Measurements from ENCODE around the gene TGFA. TPM values are rescaled to one million over a fixed set of nuclear protein-coding genes. Genes with fewer than 3 reads are reported as not detected.

TGFA gene
- total and polyA plus RNA-seq, 4 donors, result 1.1 to 2.9 (median 1.7) TPM

GRCh38 chr2:70549064-70549710 is 4.4 kb downstream of the TGFA start:
- Histone ChIP-seq H3K4me3 (ENCODE audit: low read depth in 1 of 3, low read length in 3 of 3) (no peak overlapping the region), H3K9ac (ENCODE audit: low read depth in 1 of 2, low read length in 2 of 2) (no peak overlapping the region), H3K27me3 (ENCODE audit: control insufficient read depth in 4 of 4, insufficient read depth in 4 of 4, low read length in 3 of 4) (no peaks in the 10 kb centered on the region), H3K27ac (ENCODE audit: low read depth in 1 of 2, low read length in 2 of 2) (no peak overlapping the region), H3K4me1 (ENCODE audit: control insufficient read depth in 4 of 4, insufficient read depth in 4 of 4, low read length in 3 of 4) (peaks cover 0 to 14% (median 8%) of the 10 kb centered on the region in 4 donors), H3K36me3 (ENCODE audit: control insufficient read depth in 4 of 4, insufficient read depth in 3 of 4, low read depth in 1 of 4, low read length in 3 of 4) (no peaks in the 10 kb centered on the region), H3K9me3 (ENCODE audit: control insufficient read depth in 4 of 4, low read length in 3 of 4) (no peaks in the 10 kb centered on the region)
- TF ChIP-seq SP1 (IDR thresholded peaks at IDR 0.05), result no peak
- no peak for TF ChIP-seq HNF4A (conservative IDR thresholded peaks at IDR 0.05)
- no peak for TF ChIP-seq RXRA (IDR thresholded peaks at IDR 0.05)
- no peak for TF ChIP-seq EGR1 (IDR thresholded peaks at IDR 0.05; ENCODE audit: low read depth in 2 of 2)
- no peak for TF ChIP-seq REST (IDR thresholded peaks at IDR 0.05)
- no peak for TF ChIP-seq RAD21 (IDR thresholded peaks at IDR 0.05)
- TF ChIP-seq TAF1 (conservative IDR thresholded peaks at IDR 0.05), result no peak
- TF ChIP-seq FOXA2 (IDR thresholded peaks at IDR 0.05), result no peak
- TF ChIP-seq FOXA1 (IDR thresholded peaks at IDR 0.05), result no peak
- TF ChIP-seq YY1 (IDR thresholded peaks at IDR 0.05), result no peak
- no peak for TF ChIP-seq HNF4G (IDR thresholded peaks at IDR 0.05)
- TF ChIP-seq, protein P1, sequence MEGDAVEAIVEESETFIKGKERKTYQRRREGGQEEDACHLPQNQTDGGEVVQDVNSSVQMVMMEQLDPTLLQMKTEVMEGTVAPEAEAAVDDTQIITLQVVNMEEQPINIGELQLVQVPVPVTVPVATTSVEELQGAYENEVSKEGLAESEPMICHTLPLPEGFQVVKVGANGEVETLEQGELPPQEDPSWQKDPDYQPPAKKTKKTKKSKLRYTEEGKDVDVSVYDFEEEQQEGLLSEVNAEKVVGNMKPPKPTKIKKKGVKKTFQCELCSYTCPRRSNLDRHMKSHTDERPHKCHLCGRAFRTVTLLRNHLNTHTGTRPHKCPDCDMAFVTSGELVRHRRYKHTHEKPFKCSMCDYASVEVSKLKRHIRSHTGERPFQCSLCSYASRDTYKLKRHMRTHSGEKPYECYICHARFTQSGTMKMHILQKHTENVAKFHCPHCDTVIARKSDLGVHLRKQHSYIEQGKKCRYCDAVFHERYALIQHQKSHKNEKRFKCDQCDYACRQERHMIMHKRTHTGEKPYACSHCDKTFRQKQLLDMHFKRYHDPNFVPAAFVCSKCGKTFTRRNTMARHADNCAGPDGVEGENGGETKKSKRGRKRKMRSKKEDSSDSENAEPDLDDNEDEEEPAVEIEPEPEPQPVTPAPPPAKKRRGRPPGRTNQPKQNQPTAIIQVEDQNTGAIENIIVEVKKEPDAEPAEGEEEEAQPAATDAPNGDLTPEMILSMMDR (IDR thresholded peaks at IDR 0.05; ENCODE audit: low read depth, low read length, missing input control), result no peak
- TF ChIP-seq, protein P2, sequence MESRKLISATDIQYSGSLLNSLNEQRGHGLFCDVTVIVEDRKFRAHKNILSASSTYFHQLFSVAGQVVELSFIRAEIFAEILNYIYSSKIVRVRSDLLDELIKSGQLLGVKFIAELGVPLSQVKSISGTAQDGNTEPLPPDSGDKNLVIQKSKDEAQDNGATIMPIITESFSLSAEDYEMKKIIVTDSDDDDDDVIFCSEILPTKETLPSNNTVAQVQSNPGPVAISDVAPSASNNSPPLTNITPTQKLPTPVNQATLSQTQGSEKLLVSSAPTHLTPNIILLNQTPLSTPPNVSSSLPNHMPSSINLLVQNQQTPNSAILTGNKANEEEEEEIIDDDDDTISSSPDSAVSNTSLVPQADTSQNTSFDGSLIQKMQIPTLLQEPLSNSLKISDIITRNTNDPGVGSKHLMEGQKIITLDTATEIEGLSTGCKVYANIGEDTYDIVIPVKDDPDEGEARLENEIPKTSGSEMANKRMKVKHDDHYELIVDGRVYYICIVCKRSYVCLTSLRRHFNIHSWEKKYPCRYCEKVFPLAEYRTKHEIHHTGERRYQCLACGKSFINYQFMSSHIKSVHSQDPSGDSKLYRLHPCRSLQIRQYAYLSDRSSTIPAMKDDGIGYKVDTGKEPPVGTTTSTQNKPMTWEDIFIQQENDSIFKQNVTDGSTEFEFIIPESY (IDR thresholded peaks at IDR 0.05), result no peak
- no peak for TF ChIP-seq NR2F2 (IDR thresholded peaks at IDR 0.05)
- no peak for TF ChIP-seq JUND (IDR thresholded peaks at IDR 0.05)
- TF ChIP-seq ATF3 (IDR thresholded peaks at IDR 0.05), result no peak
- no peak for TF ChIP-seq GABPA (IDR thresholded peaks at IDR 0.05 in 1 of 2, conservative IDR thresholded peaks at IDR 0.05 in 1 of 2)
- no peak for DNase-seq (ENCODE audit: low spot score)
- 94% methylated on average over 12 of the region's 12 CpGs for WGBS

Data from liver (tissue), 9 donors.